ENCODE data around the gene PRSS22. TPM values are rescaled to one million over a fixed set of nuclear protein-coding genes. Genes with fewer than 3 reads are reported as not detected.

The PRSS22 gene
- total and polyA plus RNA-seq, 9 donors: 0.10 to 7.2 (median 1.2) TPM; not detected in 3

- Histone ChIP-seq H3K4me1 (ENCODE audit: insufficient read depth) (no peaks in the 10 kb centered on the region), H3K36me3 (no peaks in the 10 kb centered on the region), H3K27ac (no peak overlapping the region), H3K27me3 (no peaks in the 10 kb centered on the region), H3K4me3 (no peak overlapping the region), H3K9me3 (no peaks in the 10 kb centered on the region)
- TF ChIP-seq EP300 (IDR thresholded peaks at IDR 0.05): no peak
- no peak for TF ChIP-seq POLR2A (IDR thresholded peaks at IDR 0.05)
- no peak for TF ChIP-seq CTCF (IDR thresholded peaks at IDR 0.05)
- 43 to 49% (median 48%) methylated on average over 8 to 10 of the region's 10 CpGs for WGBS, 3 donors
- no peak for DNase-seq
- intact Hi-C loops (cut with DNase I): no loop called here
These were observed 42.6 kb downstream of the PRSS22 start for GRCh38 chr16:2815299-2815771.

GRCh38 chr16:2814551-2815298 lies 43.2 kb downstream of the PRSS22 start:
- intact Hi-C loops (cut with DNase I): no loop called here
- Histone ChIP-seq H3K27ac (no peak overlapping the region), H3K4me1 (ENCODE audit: insufficient read depth) (no peaks in the 10 kb centered on the region), H3K9me3 (no peaks in the 10 kb centered on the region), H3K27me3 (no peaks in the 10 kb centered on the region), H3K4me3 (no peak overlapping the region), H3K36me3 (no peaks in the 10 kb centered on the region)
- peak in 1 of 5 donors; percentile 12 for DNase-seq
- 71 to 82% (median 78%) methylated on average over 20 of the region's 20 CpGs for WGBS, 3 donors
- TF ChIP-seq EP300 (IDR thresholded peaks at IDR 0.05): no peak
- TF ChIP-seq CTCF (IDR thresholded peaks at IDR 0.05): no peak

- Histone ChIP-seq H3K27ac (no peak overlapping the region), H3K27me3 (no peaks in the 10 kb centered on the region), H3K36me3 (no peaks in the 10 kb centered on the region), H3K9me3 (no peaks in the 10 kb centered on the region), H3K4me1 (ENCODE audit: insufficient read depth) (no peaks in the 10 kb centered on the region), H3K4me3 (no peak overlapping the region)
- peak in 1 of 5 donors; percentile 7 for DNase-seq
- WGBS, 3 donors: 36 to 60% (median 41%) methylated on average over 7 of the region's 7 CpGs
- intact Hi-C loops (cut with DNase I): no loop called here
- no peak for TF ChIP-seq POLR2A (IDR thresholded peaks at IDR 0.05)
- no peak for TF ChIP-seq EP300 (IDR thresholded peaks at IDR 0.05)
- no peak for TF ChIP-seq CTCF (IDR thresholded peaks at IDR 0.05)
These were observed 44.2 kb downstream of the PRSS22 start for GRCh38 chr16:2813771-2814221.

- Histone ChIP-seq H3K9me3 (no peaks in the 10 kb centered on the region), H3K36me3 (no peaks in the 10 kb centered on the region), H3K4me3 (no peak overlapping the region), H3K4me1 (ENCODE audit: insufficient read depth) (no peaks in the 10 kb centered on the region), H3K27ac (no peak overlapping the region), H3K27me3 (no peaks in the 10 kb centered on the region)
- TF ChIP-seq EP300 (IDR thresholded peaks at IDR 0.05): no peak
- no peak for TF ChIP-seq POLR2A (IDR thresholded peaks at IDR 0.05)
- no peak for TF ChIP-seq CTCF (IDR thresholded peaks at IDR 0.05)
- intact Hi-C loops (cut with DNase I): no loop called here
- DNase-seq: peak in 1 of 5 donors; percentile 8
- 63 to 66% (median 64%) methylated on average over 15 of the region's 15 CpGs for WGBS, 3 donors
These were observed 46.1 kb downstream of the PRSS22 start for GRCh38 chr16:2811703-2812471.
